ENCODE results near the gene CHGA. TPM values are rescaled to one million over a fixed set of nuclear protein-coding genes. Genes with fewer than 3 reads are reported as not detected.

CHGA gene
- total and polyA plus RNA-seq, 11 donors, result 0.07 to 0.19 TPM; not detected in 9

GRCh38 chr14:92984082-92984788 is 61.3 kb downstream of the CHGA start:
- Histone ChIP-seq H3K36me3 (peaks cover 0 to 6% (median 0%) of the 10 kb centered on the region in 9 donors), H3K4me1 (peaks cover 0 to 46% (median 21%) of the 10 kb centered on the region in 12 donors), H3K9me3 (peaks cover 0 to 8% (median 0%) of the 10 kb centered on the region in 12 donors), H3K27me3 (no peaks in the 10 kb centered on the region), H3K27ac (peak overlapping the region in 8 of 12 donors; percentile 1 to 90 (median 46)), H3K4me3 (no peak overlapping the region)
- ATAC-seq (no peak), DNase-seq (no peak)
- no peak for TF ChIP-seq CTCF (IDR thresholded peaks at IDR 0.05)
- TF ChIP-seq POLR2A (IDR thresholded peaks at IDR 0.05), result no peak
- intact Hi-C loops (cut with DNase I), result no loop called here
- 74 to 86% (median 80%) methylated on average over 5 of the region's 5 CpGs for WGBS, 4 donors

Other genes starting within 250 kb of the CHGA start
- 100 to 1,000 TPM in 8 of 9 donors, 10 to 100 TPM in 1; 92.7 to 327 (median 114) TPM for gene LGMN, start 174.5 kb upstream of the CHGA start, total RNA-seq
- gene LGMN, start 174.5 kb upstream of the CHGA start, polyA plus RNA-seq, result 100 to 1,000 TPM in 1 of 2 donors, 10 to 100 TPM in 1; 78.8 to 106 TPM
- gene GOLGA5, start 128.8 kb upstream of the CHGA start, total RNA-seq, result 10 to 100 TPM; 18.1 to 25.9 (median 23.6) TPM
- gene GOLGA5, start 128.8 kb upstream of the CHGA start, polyA plus RNA-seq, result 10 to 100 TPM; 22.6 to 22.9 TPM
- 100 to 1,000 TPM in 3 of 9 donors, 10 to 100 TPM in 6; 71.7 to 152 (median 91.0) TPM for gene ITPK1, start 192.8 kb downstream of the CHGA start, total RNA-seq
- 100 to 1,000 TPM in 1 of 2 donors, 10 to 100 TPM in 1; 44.5 to 158 TPM for gene ITPK1, start 192.8 kb downstream of the CHGA start, polyA plus RNA-seq

Measured in heart left ventricle (tissue), 16 donors.